GM18867 (cell line): ENCODE measurements around the gene VGLL1.

Experiments
- ATAC-seq: cut with Tn5 transposase; IDR thresholded peaks from one replicate; pipeline ENCODE4 v1.9.1; 2021; ENCODE audit warnings: mild to moderate bottlenecking, moderate library complexity; ENCODE audit not compliant: unreplicated experiment

VGLL1 gene

GRCh38 chrX:136531951-136532350 lies at the start of gene VGLL1:
Gene VGLL1 (plus strand): TSS chrX:136532215. CDS start chrX:136536021, 3,806 bp downstream.
- no peak for ATAC-seq

- no peak for ATAC-seq
Measured at GRCh38 chrX:136487647-136488046, 44.4 kb upstream of the VGLL1 start, which contains the start of gene BRS3. Gene BRS3 (plus strand): TSS chrX:136487947. CDS start chrX:136488115, 168 bp downstream.

- ATAC-seq: no peak
Measured at GRCh38 chrX:136488706-136489105, 43.3 kb upstream of the VGLL1 start.

- ATAC-seq: no peak
Measured at GRCh38 chrX:136491832-136492231, 40.2 kb upstream of the VGLL1 start.

- ATAC-seq: no peak
Measured at GRCh38 chrX:136493011-136493410, 39.0 kb upstream of the VGLL1 start.

- no peak for ATAC-seq
Measured at GRCh38 chrX:136495043-136495442, 37.0 kb upstream of the VGLL1 start.

- no peak for ATAC-seq
Measured at GRCh38 chrX:136496186-136496763, 35.7 kb upstream of the VGLL1 start.

GRCh38 chrX:136496764-136497555 lies 35.1 kb upstream of the VGLL1 start:
- ATAC-seq: peak; percentile 81

- ATAC-seq: peak; percentile 17
Measured at GRCh38 chrX:136497556-136498052, 34.4 kb upstream of the VGLL1 start, which contains the start of gene HTATSF1. Gene HTATSF1 (plus strand): TSS chrX:136497592. CDS start chrX:136497685, 93 bp downstream.

- ATAC-seq: no peak
Measured at GRCh38 chrX:136519069-136519468, 12.9 kb upstream of the VGLL1 start.

GRCh38 chrX:136523770-136524169 lies 8.2 kb upstream of the VGLL1 start:
- ATAC-seq: no peak

- no peak for ATAC-seq
Measured at GRCh38 chrX:136525738-136526606, 6.0 kb upstream of the VGLL1 start.

- ATAC-seq: no peak
Measured at GRCh38 chrX:136528645-136529315, 3.2 kb upstream of the VGLL1 start.

GRCh38 chrX:136529795-136530194 lies 2.2 kb upstream of the VGLL1 start:
- ATAC-seq: no peak

- no peak for ATAC-seq
Measured at GRCh38 chrX:136534131-136534530, 2.1 kb downstream of the VGLL1 start.

GRCh38 chrX:136538811-136539210 lies 6.8 kb downstream of the VGLL1 start:
- ATAC-seq: no peak

GRCh38 chrX:136540226-136540625 lies 8.2 kb downstream of the VGLL1 start:
- no peak for ATAC-seq

GRCh38 chrX:136541294-136541693 lies 9.3 kb downstream of the VGLL1 start:
- ATAC-seq: no peak

GRCh38 chrX:136542281-136542680 lies 10.3 kb downstream of the VGLL1 start:
- ATAC-seq: no peak

- no peak for ATAC-seq
Measured at GRCh38 chrX:136546371-136546781, 14.4 kb downstream of the VGLL1 start.

- ATAC-seq: no peak
Measured at GRCh38 chrX:136549226-136549625, 17.2 kb downstream of the VGLL1 start.
